Measurements from ENCODE around the gene IMPA2.

IMPA2 gene

GRCh38 chr18:11932393-11932792 is 48.9 kb upstream of the IMPA2 start:
- no peak overlapping the region for H3K4me3 ChIP-seq (ENCODE audit: low read depth, low read length)
- TF ChIP-seq ZIC2 (tag by site-specific recombination; IDR thresholded peaks at IDR 0.05) (no peak), ZNF148 (tag by site-specific recombination; IDR thresholded peaks at IDR 0.05; ENCODE audit: borderline replicate concordance) (no peak), ZNF366 (tag by site-specific recombination; conservative IDR thresholded peaks at IDR 0.05) (no peak), GLI4 (tag by site-specific recombination; IDR thresholded peaks at IDR 0.05) (no peak), ZNF518A (tag by site-specific recombination; conservative IDR thresholded peaks at IDR 0.05; ENCODE audit: low read depth) (no peak), ZFP41 (tag by site-specific recombination; IDR thresholded peaks at IDR 0.05; ENCODE audit: borderline replicate concordance) (no peak), SETDB1 (IDR thresholded peaks at IDR 0.05; ENCODE audit: insufficient read length, low read length) (no peak), ZSCAN5A (tag by site-specific recombination; IDR thresholded peaks at IDR 0.05) (no peak), ZNF169 (tag by site-specific recombination; IDR thresholded peaks at IDR 0.05) (no peak), TRIM28 (IDR thresholded peaks at IDR 0.05; ENCODE audit: borderline replicate concordance, low read length) (no peak), SP2 (tag by site-specific recombination; IDR thresholded peaks at IDR 0.05) (no peak), ZFHX2 (tag by site-specific recombination; conservative IDR thresholded peaks at IDR 0.05) (no peak)
- H3K27ac ChIP-seq (ENCODE audit: extremely low read depth, low read depth, low read length) = no peak overlapping the region
- no peaks in the 10 kb centered on the region for H3K4me1 ChIP-seq (ENCODE audit: control insufficient read depth, insufficient read depth, low read length)
- ChIA-PET CTCF (interaction anchor here (0.9 to 10.2 kb wide), 3 partner anchors 15 to 107 kb away, joined by 3 to 436 read pairs (median 4); no protein-coding TSS in a partner anchor), POLR2A (no interaction called here)
- no peaks in the 10 kb centered on the region for H3K9me3 ChIP-seq (ENCODE audit: control insufficient read depth, insufficient read depth, low read depth, low read length)
- no peaks in the 10 kb centered on the region for H3K36me3 ChIP-seq (ENCODE audit: control insufficient read depth in 2 of 2, insufficient read depth in 1 of 2, low read length in 2 of 2)

DNA sequence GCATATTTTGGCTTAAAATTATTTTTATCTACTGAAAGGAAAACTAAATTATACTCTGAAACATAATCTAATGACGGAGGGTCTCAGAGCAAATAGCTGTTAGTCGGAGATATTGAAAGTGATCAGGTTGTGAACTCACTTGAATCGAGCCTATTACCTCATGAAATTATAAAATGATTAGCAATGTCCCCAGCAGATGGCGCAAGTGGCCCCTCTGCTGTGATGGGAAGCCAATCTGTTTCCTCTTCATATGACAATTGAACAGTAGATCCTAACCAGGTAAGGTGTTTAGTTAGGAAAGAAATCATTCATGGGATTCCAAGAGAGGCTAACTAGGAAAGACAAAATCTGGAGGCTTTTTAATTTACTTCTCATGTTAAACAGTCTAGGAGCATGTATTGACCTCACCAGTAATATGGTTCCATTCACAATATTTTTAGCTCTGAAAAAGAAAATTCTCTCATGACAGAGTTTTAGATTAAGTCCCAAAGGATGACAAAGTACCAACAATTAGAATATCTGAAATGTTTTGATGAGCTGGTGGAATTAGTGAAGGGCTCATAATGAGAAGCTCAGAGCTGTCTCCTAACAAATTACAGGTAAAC is 43.3 kb upstream of the IMPA2 start:
- H3K4me3 ChIP-seq (ENCODE audit: low read depth, low read length) = no peak overlapping the region
- no peak overlapping the region for H3K27ac ChIP-seq (ENCODE audit: extremely low read depth, low read depth, low read length)
- no peaks in the 10 kb centered on the region for H3K4me1 ChIP-seq (ENCODE audit: control insufficient read depth, insufficient read depth, low read length)
- TF ChIP-seq MEIS1 (CRISPR knock-in tag; IDR thresholded peaks at IDR 0.05; ENCODE audit: borderline replicate concordance) (no peak), ZNF654 (tag by site-specific recombination; IDR thresholded peaks at IDR 0.05; ENCODE audit: low read depth) (peak; percentile 60)
- ChIA-PET POLR2A (interaction anchor here (1.5 to 1.6 kb wide), 2 partner anchors 43 to 58 kb away, joined by 9 to 10 read pairs; partner anchors contain the start of gene IMPA2), CTCF (interaction anchor here (0.6 to 10.2 kb wide), 55 partner anchors 8 to 723 kb away, joined by 3 to 436 read pairs (median 4); partner anchors contain the start of gene IMPA2)
- H3K36me3 ChIP-seq (ENCODE audit: control insufficient read depth in 2 of 2, insufficient read depth in 1 of 2, low read length in 2 of 2) = no peaks in the 10 kb centered on the region
- H3K9me3 ChIP-seq (ENCODE audit: control insufficient read depth, insufficient read depth, low read depth, low read length) = no peaks in the 10 kb centered on the region

All from HEK293 (cell line).